ENCODE results near the gene SFXN3. TPM values are rescaled to one million over a fixed set of nuclear protein-coding genes. Genes with fewer than 3 reads are reported as not detected.
A peak's percentile ranks its signal among the peaks of the same experiment; 100 is the strongest.

The SFXN3 gene
- total and polyA plus RNA-seq, 2 donors from 2014 or later, result 23.3 to 51.6 TPM

DNA sequence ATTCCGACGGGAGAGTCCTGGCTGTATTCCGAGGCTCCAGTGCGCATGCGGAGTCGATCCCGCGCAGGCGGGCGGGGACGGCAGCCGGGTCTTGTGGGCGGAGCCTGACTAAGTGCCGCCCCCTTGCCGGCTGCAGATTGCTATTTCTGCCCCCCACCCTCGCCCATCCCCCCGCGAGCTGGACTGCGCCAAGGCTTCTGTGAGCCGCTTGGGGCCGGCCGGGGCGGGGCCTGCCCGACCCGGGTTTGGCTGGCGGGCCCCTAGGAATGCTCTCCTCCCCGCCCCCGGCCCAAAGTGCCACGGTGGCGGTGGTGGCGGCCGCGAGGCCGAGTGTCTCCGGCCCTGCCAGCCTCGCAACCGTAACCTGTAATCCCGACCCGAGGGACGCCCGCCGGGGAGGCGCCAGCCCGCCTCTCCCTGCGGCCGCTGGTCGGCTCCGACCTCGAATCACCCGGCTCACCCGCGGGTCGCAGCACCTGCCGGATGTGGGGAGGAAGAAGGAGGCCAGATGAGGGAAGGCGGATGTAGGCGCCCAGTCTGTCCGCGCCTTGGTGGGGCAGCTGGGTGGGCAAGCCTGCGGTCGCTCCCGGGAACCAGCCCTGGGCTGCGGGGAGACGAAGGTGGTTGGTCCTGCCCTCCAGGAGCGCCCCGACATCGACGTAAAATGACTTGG lies 30.1 kb downstream of the SFXN3 start:
- intact Hi-C loops (cut with DNase I), result no loop called here
- Histone ChIP-seq H3K36me3 (ENCODE audit: control insufficient read depth in 2 of 3, insufficient read depth in 3 of 3, low read length in 3 of 3) (no peaks in the 10 kb centered on the region), H3K27ac (ENCODE audit: low read depth in 2 of 2, low read length in 2 of 2) (peak overlapping the region; percentile 100), H3K27me3 (ENCODE audit: control insufficient read depth, insufficient read depth, low read length) (peaks cover 7% of the 10 kb centered on the region), H3K4me1 (ENCODE audit: control insufficient read depth in 2 of 3, insufficient read depth in 2 of 3, low read depth in 1 of 3, low read length in 3 of 3) (peaks cover 0 to 21% (median 4%) of the 10 kb centered on the region in 3 donors), H3K4me3 (ENCODE audit: low read length in 3 of 3) (peak overlapping the region; percentile 91 to 98 (median 98)), H3K9me3 (ENCODE audit: control insufficient read depth in 2 of 3, insufficient read depth in 1 of 3, low read length in 3 of 3) (no peaks in the 10 kb centered on the region), H3K9ac (ENCODE audit: low read length in 3 of 3) (peak overlapping the region; percentile 80 to 99 (median 95))
- TF ChIP-seq, protein P1, sequence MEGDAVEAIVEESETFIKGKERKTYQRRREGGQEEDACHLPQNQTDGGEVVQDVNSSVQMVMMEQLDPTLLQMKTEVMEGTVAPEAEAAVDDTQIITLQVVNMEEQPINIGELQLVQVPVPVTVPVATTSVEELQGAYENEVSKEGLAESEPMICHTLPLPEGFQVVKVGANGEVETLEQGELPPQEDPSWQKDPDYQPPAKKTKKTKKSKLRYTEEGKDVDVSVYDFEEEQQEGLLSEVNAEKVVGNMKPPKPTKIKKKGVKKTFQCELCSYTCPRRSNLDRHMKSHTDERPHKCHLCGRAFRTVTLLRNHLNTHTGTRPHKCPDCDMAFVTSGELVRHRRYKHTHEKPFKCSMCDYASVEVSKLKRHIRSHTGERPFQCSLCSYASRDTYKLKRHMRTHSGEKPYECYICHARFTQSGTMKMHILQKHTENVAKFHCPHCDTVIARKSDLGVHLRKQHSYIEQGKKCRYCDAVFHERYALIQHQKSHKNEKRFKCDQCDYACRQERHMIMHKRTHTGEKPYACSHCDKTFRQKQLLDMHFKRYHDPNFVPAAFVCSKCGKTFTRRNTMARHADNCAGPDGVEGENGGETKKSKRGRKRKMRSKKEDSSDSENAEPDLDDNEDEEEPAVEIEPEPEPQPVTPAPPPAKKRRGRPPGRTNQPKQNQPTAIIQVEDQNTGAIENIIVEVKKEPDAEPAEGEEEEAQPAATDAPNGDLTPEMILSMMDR (IDR thresholded peaks at IDR 0.05; ENCODE audit: borderline replicate concordance, extremely low read depth, insufficient read depth), result no peak
- DNase-seq, result peak; percentile 97 to 99 (median 98)
- FAIRE-seq, result no peak

DNA sequence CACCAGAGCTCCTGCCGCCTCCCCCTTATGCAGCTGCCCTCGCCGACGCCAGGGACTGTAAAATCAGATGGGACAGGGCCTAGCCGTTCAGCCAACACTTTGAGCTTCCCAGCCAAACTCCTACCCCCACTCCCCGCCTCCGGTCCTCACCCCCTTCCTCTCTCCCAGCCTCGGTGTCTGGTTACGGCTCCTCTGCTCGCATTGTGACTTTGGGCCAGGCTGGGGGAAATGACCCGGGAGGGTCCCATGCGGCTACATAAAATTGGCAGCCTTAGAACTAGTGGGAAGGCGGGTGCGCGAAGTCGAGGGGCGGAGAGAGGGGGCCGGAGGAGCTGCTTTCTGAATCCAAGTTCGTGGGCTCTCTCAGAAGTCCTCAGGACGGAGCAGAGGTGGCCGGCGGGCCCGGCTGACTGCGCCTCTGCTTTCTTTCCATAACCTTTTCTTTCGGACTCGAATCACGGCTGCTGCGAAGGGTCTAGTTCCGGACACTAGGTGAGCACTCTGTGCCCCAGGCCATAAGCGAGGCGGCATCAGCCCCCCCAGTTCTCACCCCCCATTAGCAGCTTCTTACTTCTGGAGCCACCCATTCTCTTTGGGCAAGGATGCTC lies 30.7 kb downstream of the SFXN3 start, which contains the start of gene KAZALD1:
KAZALD1 (plus strand) TSS at position 366 of the 608 bp plus-strand sequence. CDS start 604 bp downstream, outside the sequence.
- intact Hi-C loops (cut with DNase I), result no loop called here
- H3K4me3 ChIP-seq (ENCODE audit: low read length in 3 of 3), result peak within 1 kb of the TSS; percentile 91 to 98 (median 98)
- TF ChIP-seq, protein P1 (IDR thresholded peaks at IDR 0.05; ENCODE audit: borderline replicate concordance, extremely low read depth, insufficient read depth), result no peak
- peaks cover 0 to 24% (median 4%) of the 10 kb centered on the region in 3 donors for H3K4me1 ChIP-seq (ENCODE audit: control insufficient read depth in 2 of 3, insufficient read depth in 2 of 3, low read depth in 1 of 3, low read length in 3 of 3)
- no peaks in the 10 kb centered on the region for H3K9me3 ChIP-seq (ENCODE audit: control insufficient read depth in 2 of 3, insufficient read depth in 1 of 3, low read length in 3 of 3)
- H3K27me3 ChIP-seq (ENCODE audit: control insufficient read depth, insufficient read depth, low read length), result peaks cover 7% of the 10 kb centered on the region
- DNase-seq (peak; percentile 89 to 97 (median 90)), FAIRE-seq (no peak)
- H3K36me3 ChIP-seq (ENCODE audit: control insufficient read depth in 2 of 3, insufficient read depth in 3 of 3, low read length in 3 of 3), result no peaks in the 10 kb centered on the region
- peak within 1 kb of the TSS; percentile 100 for H3K27ac ChIP-seq (ENCODE audit: low read depth in 2 of 2, low read length in 2 of 2)
- H3K9ac ChIP-seq (ENCODE audit: low read length in 3 of 3), result peak within 1 kb of the TSS; percentile 80 to 99 (median 95)

DNA sequence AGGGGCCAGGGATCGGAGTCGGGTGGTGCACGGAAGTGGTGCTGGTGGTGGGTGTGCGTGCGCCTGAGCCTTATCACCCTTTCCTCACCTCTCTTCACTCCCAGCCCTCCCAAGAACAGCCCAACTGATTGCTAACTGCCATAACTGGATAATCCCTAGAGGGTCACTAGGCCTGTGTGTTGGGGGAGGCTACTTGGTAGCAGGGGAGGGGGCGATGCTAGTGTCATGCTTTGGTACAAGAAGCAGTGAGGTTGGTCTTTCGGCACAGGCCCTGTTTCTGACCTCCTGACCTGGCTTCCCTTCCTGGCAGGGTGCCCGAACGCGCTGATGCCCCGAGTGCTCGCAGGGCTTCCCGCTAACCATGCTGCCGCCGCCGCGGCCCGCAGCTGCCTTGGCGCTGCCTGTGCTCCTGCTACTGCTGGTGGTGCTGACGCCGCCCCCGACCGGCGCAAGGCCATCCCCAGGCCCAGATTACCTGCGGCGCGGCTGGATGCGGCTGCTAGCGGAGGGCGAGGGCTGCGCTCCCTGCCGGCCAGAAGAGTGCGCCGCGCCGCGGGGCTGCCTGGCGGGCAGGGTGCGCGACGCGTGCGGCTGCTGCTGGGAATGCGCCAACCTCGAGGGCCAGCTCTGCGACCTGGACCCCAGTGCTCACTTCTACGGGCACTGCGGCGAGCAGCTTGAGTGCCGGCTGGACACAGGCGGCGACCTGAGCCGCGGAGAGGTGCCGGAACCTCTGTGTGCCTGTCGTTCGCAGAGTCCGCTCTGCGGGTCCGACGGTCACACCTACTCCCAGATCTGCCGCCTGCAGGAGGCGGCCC lies 31.4 kb downstream of the SFXN3 start:
- TF ChIP-seq, protein P1 (IDR thresholded peaks at IDR 0.05; ENCODE audit: borderline replicate concordance, extremely low read depth, insufficient read depth), result peak; percentile 62
- FAIRE-seq, result no peak
- intact Hi-C loops (cut with DNase I), result no loop called here
- no peaks in the 10 kb centered on the region for H3K9me3 ChIP-seq (ENCODE audit: control insufficient read depth in 2 of 3, insufficient read depth in 1 of 3, low read length in 3 of 3)
- no peaks in the 10 kb centered on the region for H3K36me3 ChIP-seq (ENCODE audit: control insufficient read depth in 2 of 3, insufficient read depth in 3 of 3, low read length in 3 of 3)
- DNase-seq, result peak; percentile 81 to 88 (median 86)
- H3K4me3 ChIP-seq (ENCODE audit: low read length in 3 of 3), result peak overlapping the region in 2 of 3 donors; percentile 51 to 53
- no peak overlapping the region for H3K27ac ChIP-seq (ENCODE audit: low read depth in 2 of 2, low read length in 2 of 2)
- peaks cover 0 to 28% (median 4%) of the 10 kb centered on the region in 3 donors for H3K4me1 ChIP-seq (ENCODE audit: control insufficient read depth in 2 of 3, insufficient read depth in 2 of 3, low read depth in 1 of 3, low read length in 3 of 3)
- peak overlapping the region in 2 of 3 donors; percentile 15 to 95 for H3K9ac ChIP-seq (ENCODE audit: low read length in 3 of 3)
- peaks cover 7% of the 10 kb centered on the region for H3K27me3 ChIP-seq (ENCODE audit: control insufficient read depth, insufficient read depth, low read length)

All from kidney (tissue), 14 donors.